ENCODE results near the gene MT3.

DNA sequence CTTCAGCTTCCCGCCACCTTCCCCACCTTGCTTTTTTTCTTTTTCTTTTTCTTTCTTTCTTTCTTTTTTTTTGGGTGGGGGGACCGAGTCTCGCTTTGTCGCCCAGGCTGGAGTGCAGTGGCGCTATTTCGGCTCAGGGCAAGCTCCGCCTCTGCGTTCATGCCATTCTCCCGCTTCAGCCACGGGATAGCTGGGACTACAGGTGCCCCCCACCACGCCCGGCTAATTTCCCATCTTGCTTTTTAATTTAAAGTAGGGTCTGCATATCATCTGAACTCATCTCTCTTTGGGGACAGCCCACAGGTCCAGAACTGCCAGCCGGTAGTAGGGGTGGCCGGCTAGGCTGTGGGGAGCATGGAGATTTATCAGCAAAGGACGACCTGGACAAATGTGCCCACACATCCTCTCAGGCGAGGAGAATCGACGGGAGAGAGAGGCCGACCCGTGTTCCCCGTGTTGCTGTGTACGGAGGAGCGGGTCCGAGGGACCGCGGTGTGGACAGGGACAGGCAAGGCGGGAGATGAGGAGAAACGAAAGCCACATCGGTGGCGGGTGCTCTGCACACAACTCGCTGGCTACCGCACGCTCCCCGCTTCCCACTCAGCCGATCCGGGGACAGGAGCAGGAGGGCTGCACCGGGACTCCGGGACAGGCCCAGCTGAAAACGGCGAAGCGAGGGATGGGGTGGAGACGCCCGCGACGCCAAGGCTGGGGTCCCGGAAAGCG lies 45.5 kb downstream of the MT3 start:
- TF ChIP-seq, protein P1, sequence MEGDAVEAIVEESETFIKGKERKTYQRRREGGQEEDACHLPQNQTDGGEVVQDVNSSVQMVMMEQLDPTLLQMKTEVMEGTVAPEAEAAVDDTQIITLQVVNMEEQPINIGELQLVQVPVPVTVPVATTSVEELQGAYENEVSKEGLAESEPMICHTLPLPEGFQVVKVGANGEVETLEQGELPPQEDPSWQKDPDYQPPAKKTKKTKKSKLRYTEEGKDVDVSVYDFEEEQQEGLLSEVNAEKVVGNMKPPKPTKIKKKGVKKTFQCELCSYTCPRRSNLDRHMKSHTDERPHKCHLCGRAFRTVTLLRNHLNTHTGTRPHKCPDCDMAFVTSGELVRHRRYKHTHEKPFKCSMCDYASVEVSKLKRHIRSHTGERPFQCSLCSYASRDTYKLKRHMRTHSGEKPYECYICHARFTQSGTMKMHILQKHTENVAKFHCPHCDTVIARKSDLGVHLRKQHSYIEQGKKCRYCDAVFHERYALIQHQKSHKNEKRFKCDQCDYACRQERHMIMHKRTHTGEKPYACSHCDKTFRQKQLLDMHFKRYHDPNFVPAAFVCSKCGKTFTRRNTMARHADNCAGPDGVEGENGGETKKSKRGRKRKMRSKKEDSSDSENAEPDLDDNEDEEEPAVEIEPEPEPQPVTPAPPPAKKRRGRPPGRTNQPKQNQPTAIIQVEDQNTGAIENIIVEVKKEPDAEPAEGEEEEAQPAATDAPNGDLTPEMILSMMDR (tag by site-specific recombination; IDR thresholded peaks at IDR 0.05), result no peak
- TF ChIP-seq, protein P2, sequence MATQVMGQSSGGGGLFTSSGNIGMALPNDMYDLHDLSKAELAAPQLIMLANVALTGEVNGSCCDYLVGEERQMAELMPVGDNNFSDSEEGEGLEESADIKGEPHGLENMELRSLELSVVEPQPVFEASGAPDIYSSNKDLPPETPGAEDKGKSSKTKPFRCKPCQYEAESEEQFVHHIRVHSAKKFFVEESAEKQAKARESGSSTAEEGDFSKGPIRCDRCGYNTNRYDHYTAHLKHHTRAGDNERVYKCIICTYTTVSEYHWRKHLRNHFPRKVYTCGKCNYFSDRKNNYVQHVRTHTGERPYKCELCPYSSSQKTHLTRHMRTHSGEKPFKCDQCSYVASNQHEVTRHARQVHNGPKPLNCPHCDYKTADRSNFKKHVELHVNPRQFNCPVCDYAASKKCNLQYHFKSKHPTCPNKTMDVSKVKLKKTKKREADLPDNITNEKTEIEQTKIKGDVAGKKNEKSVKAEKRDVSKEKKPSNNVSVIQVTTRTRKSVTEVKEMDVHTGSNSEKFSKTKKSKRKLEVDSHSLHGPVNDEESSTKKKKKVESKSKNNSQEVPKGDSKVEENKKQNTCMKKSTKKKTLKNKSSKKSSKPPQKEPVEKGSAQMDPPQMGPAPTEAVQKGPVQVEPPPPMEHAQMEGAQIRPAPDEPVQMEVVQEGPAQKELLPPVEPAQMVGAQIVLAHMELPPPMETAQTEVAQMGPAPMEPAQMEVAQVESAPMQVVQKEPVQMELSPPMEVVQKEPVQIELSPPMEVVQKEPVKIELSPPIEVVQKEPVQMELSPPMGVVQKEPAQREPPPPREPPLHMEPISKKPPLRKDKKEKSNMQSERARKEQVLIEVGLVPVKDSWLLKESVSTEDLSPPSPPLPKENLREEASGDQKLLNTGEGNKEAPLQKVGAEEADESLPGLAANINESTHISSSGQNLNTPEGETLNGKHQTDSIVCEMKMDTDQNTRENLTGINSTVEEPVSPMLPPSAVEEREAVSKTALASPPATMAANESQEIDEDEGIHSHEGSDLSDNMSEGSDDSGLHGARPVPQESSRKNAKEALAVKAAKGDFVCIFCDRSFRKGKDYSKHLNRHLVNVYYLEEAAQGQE (tag by site-specific recombination; IDR thresholded peaks at IDR 0.05), result no peak
- no peak for TF ChIP-seq ZNF133 (tag by site-specific recombination; IDR thresholded peaks at IDR 0.05)
- TF ChIP-seq MYNN (tag by site-specific recombination; IDR thresholded peaks at IDR 0.05; ENCODE audit: borderline replicate concordance), result no peak
- TF ChIP-seq, protein P3, sequence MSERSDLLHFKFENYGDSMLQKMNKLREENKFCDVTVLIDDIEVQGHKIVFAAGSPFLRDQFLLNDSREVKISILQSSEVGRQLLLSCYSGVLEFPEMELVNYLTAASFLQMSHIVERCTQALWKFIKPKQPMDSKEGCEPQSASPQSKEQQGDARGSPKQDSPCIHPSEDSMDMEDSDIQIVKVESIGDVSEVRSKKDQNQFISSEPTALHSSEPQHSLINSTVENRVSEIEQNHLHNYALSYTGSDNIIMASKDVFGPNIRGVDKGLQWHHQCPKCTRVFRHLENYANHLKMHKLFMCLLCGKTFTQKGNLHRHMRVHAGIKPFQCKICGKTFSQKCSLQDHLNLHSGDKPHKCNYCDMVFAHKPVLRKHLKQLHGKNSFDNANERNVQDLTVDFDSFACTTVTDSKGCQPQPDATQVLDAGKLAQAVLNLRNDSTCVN (tag by site-specific recombination; optimal IDR thresholded peaks at IDR 0.05), result no peak
- TF ChIP-seq ZNF423 (tag by site-specific recombination; IDR thresholded peaks at IDR 0.05), result no peak
- no peak for TF ChIP-seq SALL2 (tag by site-specific recombination; IDR thresholded peaks at IDR 0.05; ENCODE audit: borderline replicate concordance)
- TF ChIP-seq ZNF621 (tag by site-specific recombination; IDR thresholded peaks at IDR 0.05), result no peak
- no peak for TF ChIP-seq ZNF239 (tag by site-specific recombination; IDR thresholded peaks at IDR 0.05)
- no peak for TF ChIP-seq MEIS1 (CRISPR knock-in tag; IDR thresholded peaks at IDR 0.05; ENCODE audit: borderline replicate concordance)
- no peak for TF ChIP-seq ZBTB21 (tag by site-specific recombination; IDR thresholded peaks at IDR 0.05)

Data from HEK293 (cell line).